ENCODE data around the gene PA2G4.

DNA sequence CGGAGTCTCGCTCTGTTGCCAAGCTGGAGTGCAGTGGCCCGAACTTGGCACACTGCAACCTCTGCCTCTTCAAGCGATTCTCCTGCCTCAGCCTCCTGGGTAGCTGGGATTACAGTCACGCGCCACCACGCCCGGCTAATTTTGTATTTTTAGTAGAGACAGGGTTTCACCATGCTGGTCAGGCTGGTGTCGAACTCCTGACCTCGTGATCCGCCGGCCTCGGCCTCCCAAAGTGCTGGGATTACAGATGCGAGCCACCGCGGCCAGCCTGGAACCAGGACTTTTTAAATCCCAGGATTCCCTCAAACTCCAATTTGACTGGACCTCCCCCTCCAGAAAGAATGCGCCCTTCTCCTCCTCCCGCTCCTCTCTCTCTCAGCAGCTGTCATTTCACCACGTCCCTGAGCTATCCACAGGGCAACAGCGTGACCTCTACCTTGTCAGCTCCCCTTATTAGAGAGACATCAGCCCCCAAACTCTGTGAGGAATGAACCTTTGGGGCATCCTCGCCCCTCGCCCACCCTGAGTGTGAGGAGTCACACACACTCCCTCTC lies 25.7 kb downstream of the PA2G4 start:
- TF ChIP-seq, protein P1, sequence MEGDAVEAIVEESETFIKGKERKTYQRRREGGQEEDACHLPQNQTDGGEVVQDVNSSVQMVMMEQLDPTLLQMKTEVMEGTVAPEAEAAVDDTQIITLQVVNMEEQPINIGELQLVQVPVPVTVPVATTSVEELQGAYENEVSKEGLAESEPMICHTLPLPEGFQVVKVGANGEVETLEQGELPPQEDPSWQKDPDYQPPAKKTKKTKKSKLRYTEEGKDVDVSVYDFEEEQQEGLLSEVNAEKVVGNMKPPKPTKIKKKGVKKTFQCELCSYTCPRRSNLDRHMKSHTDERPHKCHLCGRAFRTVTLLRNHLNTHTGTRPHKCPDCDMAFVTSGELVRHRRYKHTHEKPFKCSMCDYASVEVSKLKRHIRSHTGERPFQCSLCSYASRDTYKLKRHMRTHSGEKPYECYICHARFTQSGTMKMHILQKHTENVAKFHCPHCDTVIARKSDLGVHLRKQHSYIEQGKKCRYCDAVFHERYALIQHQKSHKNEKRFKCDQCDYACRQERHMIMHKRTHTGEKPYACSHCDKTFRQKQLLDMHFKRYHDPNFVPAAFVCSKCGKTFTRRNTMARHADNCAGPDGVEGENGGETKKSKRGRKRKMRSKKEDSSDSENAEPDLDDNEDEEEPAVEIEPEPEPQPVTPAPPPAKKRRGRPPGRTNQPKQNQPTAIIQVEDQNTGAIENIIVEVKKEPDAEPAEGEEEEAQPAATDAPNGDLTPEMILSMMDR (IDR thresholded peaks at IDR 0.05): no peak
- no peak for TF ChIP-seq EP300 (IDR thresholded peaks at IDR 0.05)
- TF ChIP-seq POLR2A (IDR thresholded peaks at IDR 0.05): no peak

All from tibial nerve (tissue), 4 donors.